T47D (cell line): Measurements from ENCODE around the gene ALDH3B2.

ENCODE experiments used
- DNase-seq, 2 experiments: peaks; one replicate each; pipeline versions ENCODE4 v3.0.0 to v3.0.0-alpha.2; 2011 to 2012; ENCODE audit warnings: low read depth in 1 of 2, low spot score in 1 of 2
- JUND ChIP-seq: IDR thresholded peaks from 2 replicates; pipeline ENCODE4 v1.6.1; 2012; ENCODE audit warnings: low read depth
- in situ Hi-C: cut with HindIII; loops from 2 replicates; pipeline ENCODE4 v1.10.0; 2016; ENCODE audit warnings: low sequenced_read_pairs, low pct_unique_long_range_greater_than_20kb

Gene ALDH3B2

GRCh38 chr11:67675058-67675747 lies 780 bp upstream of the ALDH3B2 start:
- TF ChIP-seq JUND, result no peak
- DNase-seq, result no peak
- in situ Hi-C loops, result no loop called here

- in situ Hi-C loops, result no loop called here
- no peak for DNase-seq
- no peak for TF ChIP-seq JUND
These were observed 521 bp downstream of the ALDH3B2 start for GRCh38 chr11:67673902-67674301.

GRCh38 chr11:67673358-67673757 lies 1.1 kb downstream of the ALDH3B2 start:
- in situ Hi-C loops, result no loop called here
- TF ChIP-seq JUND, result no peak
- DNase-seq, result no peak

- no peak for TF ChIP-seq JUND
- DNase-seq, result no peak
- in situ Hi-C loops, result no loop called here
These were observed 3.3 kb downstream of the ALDH3B2 start for GRCh38 chr11:67671211-67671520.

GRCh38 chr11:67670316-67671210 lies 3.9 kb downstream of the ALDH3B2 start:
- in situ Hi-C loops, result no loop called here
- TF ChIP-seq JUND, result no peak
- DNase-seq, result no peak

- no peak for DNase-seq
- in situ Hi-C loops, result no loop called here
- TF ChIP-seq JUND, result no peak
These were observed 6.3 kb downstream of the ALDH3B2 start for GRCh38 chr11:67668192-67668551.

- in situ Hi-C loops, result no loop called here
- no peak for DNase-seq
- no peak for TF ChIP-seq JUND
These were observed 6.8 kb downstream of the ALDH3B2 start for GRCh38 chr11:67667490-67668191.

GRCh38 chr11:67666676-67667489 lies 7.5 kb downstream of the ALDH3B2 start:
- DNase-seq, result no peak
- no peak for TF ChIP-seq JUND
- in situ Hi-C loops, result no loop called here

- TF ChIP-seq JUND, result no peak
- in situ Hi-C loops, result no loop called here
- no peak for DNase-seq
These were observed 8.1 kb downstream of the ALDH3B2 start for GRCh38 chr11:67666303-67666645.

- in situ Hi-C loops, result no loop called here
- no peak for TF ChIP-seq JUND
- peak; percentile 79 to 87 for DNase-seq
These were observed 8.7 kb downstream of the ALDH3B2 start for GRCh38 chr11:67665541-67666302.

- TF ChIP-seq JUND, result no peak
- in situ Hi-C loops, result no loop called here
These were observed 9.5 kb downstream of the ALDH3B2 start for GRCh38 chr11:67664696-67665540.

GRCh38 chr11:67664213-67664585 lies 10.2 kb downstream of the ALDH3B2 start:
- TF ChIP-seq JUND, result no peak
- no peak for DNase-seq
- in situ Hi-C loops, result no loop called here

More at GRCh38 chr11:67664696-67665540, 9.5 kb downstream of the ALDH3B2 start:
- no peak for DNase-seq
